Osteocyte (in vitro differentiated cells): ENCODE results near the gene CDH8. TPM values are rescaled to one million over a fixed set of nuclear protein-coding genes. Genes with fewer than 3 reads are reported as not detected.

Source experiments
- DNase-seq: peaks from one replicate; pipeline ENCODE4 v3.0.0; 2021; ENCODE audit warnings: mixed read lengths; ENCODE audit not compliant: unreplicated experiment; ENCODE audit errors: extremely low spot score
- H3K27ac Mint-ChIP-seq: one replicate; pipeline ENCODE4 v1.8.0; 2021; ENCODE audit warnings: mild to moderate bottlenecking, mixed read lengths; ENCODE audit not compliant: unreplicated experiment
- H3K27me3 Mint-ChIP-seq: one replicate; pipeline ENCODE4 v1.8.0; 2021; ENCODE audit warnings: mixed read lengths; ENCODE audit not compliant: unreplicated experiment
- H3K36me3 Mint-ChIP-seq: one replicate; pipeline ENCODE4 v1.8.0; 2021; ENCODE audit warnings: mixed read lengths; ENCODE audit not compliant: unreplicated experiment
- H3K4me1 Mint-ChIP-seq: one replicate; pipeline ENCODE4 v1.8.0; 2021; ENCODE audit warnings: mixed read lengths; ENCODE audit not compliant: unreplicated experiment
- H3K4me3 Mint-ChIP-seq: one replicate; pipeline ENCODE4 v1.8.0; 2021; ENCODE audit warnings: mild to moderate bottlenecking, moderate library complexity, mixed read lengths; ENCODE audit not compliant: unreplicated experiment
- H3K9me3 Mint-ChIP-seq: one replicate; pipeline ENCODE4 v1.8.0; 2021; ENCODE audit warnings: mixed read lengths; ENCODE audit not compliant: unreplicated experiment
- CTCF ChIP-seq: fragments of 200-600 bp; sonication (generic); IDR thresholded peaks from 2 replicates; pipeline ENCODE4 v1.5.0; 2021; ENCODE audit warnings: antibody characterized with exemption, mild to moderate bottlenecking, moderate library complexity
- total RNA-seq: library from RNA; stranded (reverse); gene quantifications from 2 replicates; pipeline ENCODE4 v1.2.1, GENCODE V29; 2021

Gene CDH8
- total RNA-seq, 1 donor from 2014 or later, result 7.7 TPM

GRCh38 chr16:61653544-61653943, 382.7 kb downstream of the CDH8 start:
- H3K27ac Mint-ChIP-seq, result no peak overlapping the region
- H3K4me3 Mint-ChIP-seq, result no peak overlapping the region
- no peak for TF ChIP-seq CTCF
- H3K27me3 Mint-ChIP-seq, result no peaks in the 10 kb centered on the region
- no peaks in the 10 kb centered on the region for H3K9me3 Mint-ChIP-seq
- no peaks in the 10 kb centered on the region for H3K36me3 Mint-ChIP-seq
- no peaks in the 10 kb centered on the region for H3K4me1 Mint-ChIP-seq
- no peak for DNase-seq

GRCh38 chr16:61645561-61645960, 390.7 kb downstream of the CDH8 start:
- H3K4me3 Mint-ChIP-seq, result no peak overlapping the region
- H3K4me1 Mint-ChIP-seq, result no peaks in the 10 kb centered on the region
- H3K9me3 Mint-ChIP-seq, result no peaks in the 10 kb centered on the region
- no peak for TF ChIP-seq CTCF
- no peaks in the 10 kb centered on the region for H3K27me3 Mint-ChIP-seq
- H3K27ac Mint-ChIP-seq, result no peak overlapping the region
- no peak for DNase-seq
- H3K36me3 Mint-ChIP-seq, result no peaks in the 10 kb centered on the region

GRCh38 chr16:61644736-61645135, 391.5 kb downstream of the CDH8 start:
- no peaks in the 10 kb centered on the region for H3K27me3 Mint-ChIP-seq
- DNase-seq, result no peak
- no peak overlapping the region for H3K27ac Mint-ChIP-seq
- no peak overlapping the region for H3K4me3 Mint-ChIP-seq
- no peaks in the 10 kb centered on the region for H3K4me1 Mint-ChIP-seq
- TF ChIP-seq CTCF, result no peak
- H3K9me3 Mint-ChIP-seq, result no peaks in the 10 kb centered on the region
- no peaks in the 10 kb centered on the region for H3K36me3 Mint-ChIP-seq

- Mint-ChIP-seq H3K27me3 (peaks cover 24% of the 10 kb centered on the region), H3K9me3 (no peaks in the 10 kb centered on the region), H3K4me3 (no peak overlapping the region), H3K4me1 (no peaks in the 10 kb centered on the region), H3K36me3 (no peaks in the 10 kb centered on the region), H3K27ac (no peak overlapping the region)
- no peak for TF ChIP-seq CTCF
- no peak for DNase-seq
Observed at GRCh38 chr16:61617219-61617783, 418.9 kb downstream of the CDH8 start.

- Mint-ChIP-seq H3K9me3 (no peaks in the 10 kb centered on the region), H3K4me3 (no peak overlapping the region), H3K36me3 (no peaks in the 10 kb centered on the region), H3K27ac (no peak overlapping the region), H3K27me3 (peaks cover 25% of the 10 kb centered on the region), H3K4me1 (no peaks in the 10 kb centered on the region)
- no peak for DNase-seq
- TF ChIP-seq CTCF, result no peak
Observed at GRCh38 chr16:61616088-61616487, 420.1 kb downstream of the CDH8 start.
